HG03469 (cell line): ENCODE data around the gene LEFTY2.
"Not testable (repeated sequence)": the region's sequence is repeated elsewhere in the genome, so short reads cannot be mapped to it uniquely, and the experiment has no call there.

Experiments used
- ATAC-seq: cut with Tn5 transposase; IDR thresholded peaks from one replicate; pipeline ENCODE4 v1.9.1; 2021; ENCODE audit warnings: mild to moderate bottlenecking, moderate library complexity, moderate number of reproducible peaks; ENCODE audit not compliant: unreplicated experiment

Gene LEFTY2, protein sequence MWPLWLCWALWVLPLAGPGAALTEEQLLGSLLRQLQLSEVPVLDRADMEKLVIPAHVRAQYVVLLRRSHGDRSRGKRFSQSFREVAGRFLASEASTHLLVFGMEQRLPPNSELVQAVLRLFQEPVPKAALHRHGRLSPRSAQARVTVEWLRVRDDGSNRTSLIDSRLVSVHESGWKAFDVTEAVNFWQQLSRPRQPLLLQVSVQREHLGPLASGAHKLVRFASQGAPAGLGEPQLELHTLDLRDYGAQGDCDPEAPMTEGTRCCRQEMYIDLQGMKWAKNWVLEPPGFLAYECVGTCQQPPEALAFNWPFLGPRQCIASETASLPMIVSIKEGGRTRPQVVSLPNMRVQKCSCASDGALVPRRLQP

DNA sequence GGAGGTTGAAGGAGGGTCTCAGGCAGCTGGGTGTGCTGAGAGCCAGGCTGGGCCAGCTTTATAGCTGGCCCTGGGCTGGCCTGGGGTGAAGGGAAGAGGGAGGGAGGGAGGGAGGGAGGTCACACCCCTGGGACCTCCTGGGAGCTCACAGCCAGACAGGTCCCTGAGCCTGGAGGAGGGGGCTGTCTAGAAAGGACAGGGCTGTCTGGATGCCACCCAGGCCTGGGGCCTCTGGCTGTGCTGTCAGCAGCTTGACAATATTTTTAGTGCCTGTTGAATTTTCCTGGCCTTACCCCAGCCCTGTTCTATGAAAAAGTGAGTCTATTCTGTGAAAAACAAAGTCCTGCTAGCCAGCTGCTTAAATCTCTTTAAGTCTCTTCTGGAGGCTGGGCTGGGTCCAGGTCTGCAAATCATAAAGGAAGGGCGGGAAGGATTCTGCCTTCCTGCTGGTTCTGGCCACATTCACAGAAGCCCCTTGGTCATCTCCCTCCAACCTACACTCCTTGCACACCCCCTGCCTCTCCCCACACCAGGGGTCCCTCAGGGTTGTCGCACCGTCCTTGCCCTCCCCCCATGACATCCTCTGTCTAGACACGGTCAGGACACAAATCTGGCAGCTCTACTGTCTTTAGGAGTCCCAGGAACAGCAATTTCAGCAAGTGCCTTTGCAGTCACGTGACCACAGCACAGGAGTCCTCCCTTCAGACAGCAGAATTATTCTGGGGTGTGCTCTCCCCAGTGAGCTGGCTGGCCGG is at the start of gene LEFTY2:
TSS of gene LEFTY2 (minus strand) at position 34 of the 755 bp plus-strand sequence. CDS start 80 bp downstream, outside the sequence.
- ATAC-seq, result no peak

DNA sequence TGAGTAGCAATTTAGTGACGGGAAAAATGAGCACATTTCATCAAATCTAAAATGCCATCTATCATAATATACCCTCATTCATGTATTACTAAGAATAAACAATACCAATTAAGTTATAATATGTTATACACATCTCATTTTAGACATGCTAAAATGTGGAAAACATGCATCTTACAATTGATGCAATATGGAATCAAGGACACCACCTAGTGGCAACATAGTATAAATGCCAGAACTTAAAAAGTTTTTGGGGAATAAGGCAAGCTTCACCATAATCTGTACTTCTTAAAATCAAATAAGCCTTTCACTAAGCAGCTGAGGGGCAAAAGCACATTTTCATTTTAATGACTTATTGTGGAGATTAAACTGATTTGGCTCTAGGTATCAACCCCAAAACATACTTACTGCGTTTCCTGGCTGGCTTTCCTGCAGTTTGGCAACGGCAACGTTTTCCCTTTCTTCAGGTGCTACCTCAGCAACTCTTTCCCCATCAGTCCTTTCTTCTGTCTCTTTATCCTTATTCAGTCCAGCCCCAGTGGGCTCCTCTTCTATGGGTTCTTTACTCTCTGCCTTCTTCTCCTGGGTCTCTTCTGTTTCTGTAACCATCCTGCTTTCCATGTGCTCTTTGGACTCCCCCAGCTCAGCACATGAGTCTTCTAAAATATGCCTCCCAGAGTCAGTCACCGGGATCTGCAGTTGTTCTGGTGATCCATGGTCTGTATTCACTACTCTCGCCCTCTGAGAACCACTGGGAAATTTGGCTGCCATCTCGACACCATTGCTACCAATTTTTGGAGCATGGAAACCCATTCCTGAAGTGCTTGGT is 46.7 kb upstream of the LEFTY2 start:
- no peak for ATAC-seq

DNA sequence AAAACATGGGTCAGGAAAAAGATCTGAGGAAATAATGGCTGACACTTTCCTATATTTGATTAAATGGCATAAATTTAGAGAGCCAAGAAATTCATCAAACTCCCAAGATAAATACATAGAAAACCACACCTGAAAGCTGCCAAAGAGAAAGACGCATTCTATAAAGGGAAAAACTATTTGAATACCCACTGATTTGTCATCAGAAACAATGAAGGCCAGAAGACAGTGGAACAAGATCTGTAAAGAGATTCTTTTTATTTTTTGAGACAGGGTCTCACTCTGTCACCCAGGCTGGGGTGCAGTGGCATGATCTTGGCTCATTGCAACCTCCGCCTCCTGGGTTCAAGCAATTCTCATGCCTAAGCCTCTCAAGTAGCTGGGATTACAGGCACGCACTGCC is 40.7 kb upstream of the LEFTY2 start:
- ATAC-seq, result no peak

DNA sequence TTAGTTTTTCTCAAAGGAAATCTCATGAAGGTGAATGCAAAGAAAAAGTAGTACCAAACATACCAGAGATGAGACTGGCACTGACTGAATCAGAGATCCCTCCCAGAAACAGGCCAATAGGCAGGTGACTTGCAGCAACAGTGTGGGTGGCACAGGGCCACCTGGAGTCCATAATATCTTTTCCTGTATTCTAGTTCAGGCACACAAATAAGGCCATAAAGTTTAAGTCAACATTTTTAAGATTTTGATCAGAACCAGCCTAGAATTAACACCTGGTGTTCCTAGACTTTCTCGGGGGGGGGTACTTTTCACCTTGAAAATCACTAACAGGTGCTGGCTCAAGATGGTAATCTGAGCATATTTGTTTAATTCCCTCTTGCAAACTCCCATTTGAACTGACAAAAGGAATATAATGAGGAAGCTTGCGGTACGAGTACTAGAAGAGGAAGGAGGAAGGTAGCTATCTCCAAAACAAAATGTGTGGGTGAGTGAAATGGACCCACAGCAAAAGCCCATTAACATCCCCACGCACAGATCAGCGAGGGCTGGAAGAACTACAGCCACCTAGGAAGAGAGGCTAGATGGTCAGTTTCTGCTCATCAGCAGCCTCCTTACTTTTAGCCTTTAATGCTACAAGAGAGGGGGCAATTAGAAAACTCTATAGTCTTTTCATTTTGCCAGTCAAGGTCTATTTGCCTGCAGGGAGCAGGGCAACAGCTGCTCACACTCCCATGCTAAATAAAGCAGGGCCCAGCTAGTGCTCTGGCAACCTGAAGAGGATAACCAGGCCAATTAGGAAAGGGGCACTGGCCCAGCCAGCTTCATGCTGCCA is 39.2 kb upstream of the LEFTY2 start:
- no peak for ATAC-seq

DNA sequence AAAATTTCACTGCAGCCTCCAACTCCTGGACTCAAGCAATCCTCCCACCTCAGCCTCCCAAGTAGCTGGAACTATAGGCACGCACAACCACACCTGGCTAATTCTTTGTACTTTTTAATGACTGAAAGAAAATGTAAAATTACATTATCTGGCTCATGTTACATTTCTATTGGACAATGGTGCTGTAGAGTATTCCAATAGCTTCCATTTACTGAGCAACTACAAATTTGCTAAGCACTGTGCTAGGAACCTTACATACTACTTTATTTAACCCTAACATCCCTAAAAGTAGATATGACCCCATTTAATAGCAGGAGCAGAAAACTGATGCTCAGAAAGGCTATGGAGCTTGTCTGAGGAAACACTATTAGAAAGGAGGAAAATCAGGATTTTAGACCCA is 38.4 kb upstream of the LEFTY2 start:
- no peak for ATAC-seq

DNA sequence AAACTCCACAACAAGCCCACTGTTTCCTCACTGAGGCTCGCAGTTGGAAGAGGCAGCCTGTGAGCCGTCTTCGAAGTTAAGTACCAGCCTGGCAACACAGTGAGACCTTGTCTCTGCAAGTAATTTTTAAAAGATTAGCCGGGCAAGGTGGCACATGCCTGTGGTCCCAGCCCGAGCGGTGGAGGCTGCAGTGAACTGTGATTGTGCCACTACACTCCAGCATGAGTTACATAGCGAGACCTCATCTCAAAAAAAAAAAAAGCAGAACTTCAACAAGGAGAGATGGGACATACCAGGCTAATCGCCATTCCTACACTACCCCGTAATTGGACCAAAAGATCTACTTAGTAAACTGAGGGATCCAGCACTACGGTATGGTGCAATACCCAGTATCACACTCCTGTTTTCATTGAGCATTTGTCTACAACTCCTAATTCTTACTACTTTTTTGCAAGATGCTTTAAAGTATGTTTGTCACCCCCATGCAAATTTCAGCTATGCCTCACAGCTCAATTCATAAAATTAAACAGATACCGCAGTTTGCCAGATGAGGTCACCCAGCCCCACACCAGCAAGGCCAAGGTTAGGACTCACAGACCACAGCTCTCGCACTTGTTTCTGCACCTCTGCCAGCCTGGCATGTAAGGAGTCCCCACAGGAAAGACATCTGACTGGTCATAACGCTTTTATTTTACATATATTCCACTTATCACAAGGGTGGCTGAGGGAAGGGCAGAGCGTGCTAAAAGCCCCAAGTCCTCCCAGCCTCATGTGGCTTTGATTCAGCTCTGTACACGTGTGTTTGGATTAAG is 37.1 kb upstream of the LEFTY2 start:
- peak; percentile 50 for ATAC-seq

DNA sequence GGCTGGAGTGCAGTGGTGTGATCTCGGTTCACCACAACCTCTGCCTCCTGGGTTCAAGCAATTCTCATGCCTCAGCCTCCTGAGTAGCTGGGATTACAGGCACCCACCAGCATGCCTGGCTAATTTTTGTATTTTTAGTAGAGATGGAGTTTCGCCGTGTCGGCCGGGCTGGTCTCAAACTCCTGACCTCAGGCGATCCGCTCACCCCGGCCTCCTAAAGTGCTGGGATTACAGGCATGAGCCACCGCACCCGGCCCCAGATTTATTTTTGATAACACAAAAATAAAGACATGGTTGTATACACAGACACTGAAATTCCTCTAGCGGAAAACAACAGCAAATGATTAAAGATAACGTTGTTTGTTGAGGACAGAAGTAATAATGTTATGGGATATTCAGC is 34.1 kb upstream of the LEFTY2 start:
- not testable (repeated sequence) for ATAC-seq

DNA sequence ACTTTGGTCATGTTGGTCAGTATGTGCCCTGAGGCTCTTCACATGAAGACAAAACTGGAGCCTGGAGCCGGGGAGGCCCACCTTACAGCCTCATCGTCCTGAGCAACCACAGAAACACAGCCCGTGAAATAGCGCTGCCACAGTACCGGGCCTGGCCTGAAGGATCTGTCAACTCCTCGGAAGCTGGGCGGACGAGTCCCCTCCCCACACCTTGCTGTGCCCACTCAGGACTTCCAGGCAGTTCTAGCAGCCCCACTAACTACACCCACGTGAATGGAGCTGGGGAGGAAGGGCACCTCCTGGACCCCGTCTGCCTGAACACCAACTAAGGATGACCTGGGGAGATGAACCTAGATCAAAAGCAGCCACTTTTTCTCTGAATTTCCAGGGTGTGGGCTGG is 33.4 kb upstream of the LEFTY2 start:
- ATAC-seq, result no peak

DNA sequence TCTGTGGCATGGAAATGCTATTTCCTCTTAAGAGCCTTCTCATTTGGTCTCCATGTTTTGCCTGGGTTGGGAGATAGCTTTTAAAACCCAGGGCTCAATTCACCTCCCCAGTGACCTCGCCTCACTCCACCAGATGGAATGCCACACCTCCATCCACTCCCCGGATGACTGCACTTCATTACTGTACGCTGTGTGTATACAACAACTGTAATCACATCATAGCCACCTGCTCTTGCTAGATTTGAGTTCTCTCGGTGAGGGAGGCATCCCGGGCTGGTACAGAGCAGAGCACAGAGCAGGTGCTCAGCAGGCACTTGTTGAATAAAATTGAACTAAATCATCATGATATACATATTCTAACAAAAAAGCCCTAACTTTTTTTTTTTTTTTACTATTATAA is 32.1 kb upstream of the LEFTY2 start:
- no peak for ATAC-seq

DNA sequence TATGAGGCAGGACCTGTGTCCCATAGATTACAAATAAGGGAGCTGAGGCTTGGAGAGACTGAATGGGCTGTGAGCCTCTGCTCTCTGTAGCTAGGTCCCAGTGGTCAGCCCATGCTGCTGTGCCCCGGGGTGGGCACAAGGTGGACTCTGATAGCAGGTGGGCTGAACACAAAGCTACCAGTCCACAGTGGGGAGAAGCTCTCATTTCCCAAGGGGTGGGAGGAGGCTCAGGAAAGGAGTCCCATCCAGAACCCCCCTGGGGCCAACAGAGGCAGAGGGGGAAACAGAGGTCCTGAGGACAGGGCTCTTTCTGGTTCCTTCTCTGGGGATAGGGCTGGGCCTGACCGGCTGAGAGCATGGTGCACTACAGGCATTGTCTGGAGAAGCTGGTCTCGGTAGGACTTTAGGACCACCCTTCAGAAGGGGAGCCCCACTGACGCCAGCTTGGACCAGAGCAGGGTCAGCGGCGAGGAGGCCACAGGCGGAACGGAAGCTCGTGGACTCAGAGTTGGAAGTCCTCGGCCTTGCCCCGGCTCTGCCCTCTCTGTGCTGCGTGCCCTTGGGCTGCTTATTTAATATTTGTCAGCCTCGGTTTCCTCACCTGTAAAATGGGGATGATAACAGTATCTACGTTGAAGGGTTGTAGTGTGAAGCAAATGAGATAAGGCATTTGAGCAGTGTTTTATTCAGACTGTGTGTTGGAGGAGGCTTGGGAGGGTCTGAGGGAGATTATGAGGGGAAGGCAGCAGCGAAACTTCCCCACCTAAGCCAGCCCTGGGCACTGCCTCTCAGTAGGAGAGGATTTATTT is 31.5 kb upstream of the LEFTY2 start:
- no peak for ATAC-seq

DNA sequence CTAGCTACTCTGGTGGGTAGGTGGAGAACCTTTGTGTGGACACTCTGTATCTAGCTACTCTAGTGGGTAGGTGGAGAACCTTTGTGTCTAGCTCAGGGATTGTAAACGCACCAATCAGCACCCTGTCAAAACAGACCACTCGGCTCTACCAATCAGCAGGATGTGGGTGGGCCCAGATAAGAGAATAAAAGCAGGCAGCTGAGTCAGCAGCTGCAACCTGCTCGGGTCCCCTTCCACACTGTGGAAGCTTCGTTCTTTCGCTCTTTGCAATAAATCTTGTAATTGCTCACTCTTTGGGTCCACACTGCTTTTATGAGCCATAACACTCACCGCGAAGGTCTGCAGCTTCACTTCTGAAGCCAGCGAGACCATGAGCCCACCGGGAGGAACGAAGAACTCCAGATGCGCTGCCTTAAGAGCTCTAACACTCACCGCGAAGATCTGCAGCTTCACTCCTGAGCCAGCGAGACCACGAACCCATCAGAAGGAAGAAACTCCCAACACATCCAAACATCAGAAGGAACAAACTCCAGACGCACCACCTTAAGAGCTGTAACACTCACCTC is 29.7 kb upstream of the LEFTY2 start:
- ATAC-seq, result not testable (repeated sequence)

DNA sequence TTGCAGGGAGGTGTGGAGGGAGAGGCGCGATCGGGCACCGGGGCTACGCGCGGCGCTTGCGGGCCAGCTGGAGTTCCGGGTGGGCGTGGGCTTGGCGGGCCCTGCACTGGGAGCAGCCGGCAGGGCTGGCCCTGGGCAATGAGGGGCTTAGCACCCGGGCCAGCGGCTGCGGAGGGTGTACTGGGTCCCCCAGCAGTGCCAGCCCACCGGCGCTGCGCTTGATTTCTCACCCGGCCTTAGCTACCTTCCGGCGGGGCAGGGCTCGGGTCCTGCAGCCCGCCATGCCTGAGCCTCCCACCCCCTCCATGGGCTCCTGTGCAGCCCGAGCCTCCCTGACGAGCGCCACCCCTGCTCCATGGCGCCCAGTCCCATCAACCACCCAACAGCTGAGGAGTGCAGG is 28.7 kb upstream of the LEFTY2 start:
- not testable (repeated sequence) for ATAC-seq

DNA sequence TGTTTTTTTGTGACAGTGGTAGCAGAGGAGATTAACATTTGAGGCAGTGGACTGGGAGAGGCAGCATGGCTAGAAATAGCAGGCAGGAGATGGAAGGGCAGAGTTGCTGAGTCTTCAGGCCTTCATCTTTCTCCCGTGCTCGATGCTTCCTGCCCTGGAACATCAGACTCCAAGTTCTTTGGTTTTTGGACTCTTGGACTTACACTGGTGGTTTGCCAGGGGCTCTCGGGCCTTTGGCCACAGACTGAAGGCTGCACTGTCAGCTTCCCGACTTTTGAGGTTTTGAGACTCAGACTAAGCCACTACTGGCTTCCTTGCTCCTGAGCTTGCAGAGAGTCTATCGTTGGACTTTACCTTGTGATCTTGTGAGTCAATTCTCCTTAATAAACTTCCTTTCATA is 24.2 kb upstream of the LEFTY2 start:
- no peak for ATAC-seq

DNA sequence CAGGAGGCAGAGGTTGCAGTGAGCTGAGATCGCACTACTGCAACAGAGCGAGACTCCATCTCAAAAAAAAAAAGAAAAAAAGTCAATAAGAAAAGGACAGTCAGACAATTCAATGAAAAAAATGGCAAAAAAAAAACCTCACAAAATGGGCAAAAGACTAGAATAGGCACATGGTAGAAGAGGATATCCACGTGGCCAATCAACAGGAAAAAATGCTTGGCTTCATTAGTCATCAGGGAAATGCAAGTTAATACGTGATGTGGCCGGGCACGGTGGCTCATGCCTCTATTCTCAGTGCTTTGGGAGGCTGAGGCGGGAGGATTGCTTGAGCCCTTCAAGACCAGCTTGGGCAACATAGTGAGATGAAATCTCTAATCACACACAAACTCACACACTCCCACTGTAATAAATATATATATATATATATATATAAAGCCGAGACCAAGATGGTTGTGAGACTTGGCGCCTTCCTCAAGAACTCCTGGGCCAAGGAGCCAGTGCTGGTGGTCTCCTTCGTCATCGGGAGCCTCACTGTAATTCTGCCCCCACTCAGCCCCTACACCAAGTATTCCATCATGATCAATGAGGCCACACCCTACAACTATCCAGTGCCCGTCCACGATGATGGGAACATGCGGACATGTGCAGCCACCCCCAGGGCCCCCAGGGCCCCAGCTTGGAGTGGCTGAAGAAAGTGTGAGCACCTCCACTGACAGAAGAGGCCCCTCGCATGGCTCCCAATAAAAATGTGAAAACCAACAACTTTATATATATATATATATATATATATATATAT is 22.9 kb upstream of the LEFTY2 start:
- no peak for ATAC-seq

DNA sequence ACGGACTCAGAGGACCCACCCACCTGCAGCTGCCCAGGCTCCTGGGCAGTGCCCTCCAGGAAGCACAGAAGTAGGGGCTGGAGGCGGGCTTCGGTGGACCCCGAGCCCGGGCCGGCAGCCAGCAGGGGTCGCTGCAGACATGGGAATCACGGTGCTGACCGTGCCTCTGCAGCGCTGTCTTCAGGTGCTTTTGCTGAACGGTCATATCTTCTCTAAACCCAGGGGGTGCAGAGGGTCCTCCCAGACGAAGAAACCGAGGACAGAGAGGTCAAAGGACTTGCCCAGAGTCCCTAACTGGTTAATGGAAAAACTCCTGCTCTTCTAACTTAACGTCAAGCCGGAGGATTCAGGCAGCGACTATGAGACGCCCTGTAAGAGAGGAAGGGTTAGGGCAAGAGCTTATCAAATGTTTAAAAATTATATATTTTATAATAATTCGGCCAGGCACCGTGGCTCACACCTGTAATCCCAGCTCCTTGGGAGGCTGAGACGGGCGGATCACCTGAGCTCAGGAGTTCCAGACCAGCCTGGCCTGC is 21.5 kb upstream of the LEFTY2 start:
- no peak for ATAC-seq

DNA sequence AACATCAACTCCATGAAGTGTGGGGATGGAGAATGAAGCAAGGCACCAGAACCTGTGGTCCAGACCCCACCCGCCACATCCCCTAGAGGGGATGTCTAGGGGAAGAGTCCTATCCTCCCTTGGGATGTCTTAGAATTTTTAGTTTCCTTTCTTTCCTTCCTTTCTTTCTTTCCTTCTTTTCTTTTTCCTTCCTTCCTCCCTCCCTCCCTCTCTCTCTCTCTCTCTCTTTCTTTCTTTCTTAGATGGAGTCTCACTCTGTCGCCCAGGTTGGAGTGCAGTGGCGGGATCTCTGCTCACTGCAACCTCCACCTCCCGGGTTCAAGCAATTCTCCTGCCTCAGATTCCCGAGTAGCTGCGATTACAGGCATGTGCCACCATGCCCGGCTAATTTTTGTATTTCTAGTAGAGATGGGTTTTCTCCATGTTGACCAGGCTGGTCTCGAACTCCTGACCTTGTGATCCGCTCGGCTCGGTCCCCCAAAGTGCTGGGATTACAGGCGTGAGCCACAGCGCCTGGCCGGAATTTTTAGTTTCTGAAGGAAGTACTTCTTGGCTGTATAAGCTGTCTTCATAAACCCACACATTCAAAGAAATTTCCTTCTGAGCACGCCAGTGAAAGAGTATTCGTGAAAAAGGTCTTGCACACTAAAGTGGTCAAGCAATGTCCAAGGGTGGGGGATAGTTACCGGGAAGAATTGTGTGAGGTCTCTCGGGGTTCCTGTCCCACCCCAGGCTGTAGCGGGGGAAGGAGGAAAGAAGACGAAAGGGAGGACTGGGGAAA is 20.8 kb upstream of the LEFTY2 start:
- ATAC-seq, result no peak

DNA sequence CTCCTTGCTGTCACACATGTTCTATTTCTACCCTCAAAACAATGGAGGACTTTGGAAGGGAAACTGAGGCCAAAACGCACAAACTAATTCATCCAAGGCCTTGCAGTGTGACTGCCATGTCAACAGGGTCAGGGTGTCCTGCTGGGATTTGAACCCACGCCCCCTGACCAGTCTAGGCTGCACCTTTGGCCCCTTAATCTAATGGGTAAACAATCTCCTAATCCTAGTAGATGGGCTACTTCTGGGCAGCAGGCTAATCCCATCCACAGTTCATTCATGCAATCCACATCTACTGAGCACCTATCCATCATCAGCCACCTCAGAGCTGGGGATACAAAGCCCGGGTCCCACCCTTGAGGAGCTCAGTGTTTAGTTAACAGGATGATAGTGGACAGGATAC is 17.0 kb upstream of the LEFTY2 start:
- ATAC-seq, result no peak
